Pulmonary artery endothelial cell (primary cell): ENCODE data around the gene CHMP4B. TPM values are rescaled to one million over a fixed set of nuclear protein-coding genes. Genes with fewer than 3 reads are reported as not detected.

ENCODE experiments used
- DNase-seq: peaks from one replicate; pipeline ENCODE4 v3.0.0-alpha.2; 2011; ENCODE audit warnings: low read depth, low spot score
- total RNA-seq: library from RNA; depleted of rRNA; stranded (reverse); fragments of >200 nt; gene quantifications from 2 replicates; pipeline ENCODE4 v1.2.3, GENCODE V29; 2014

Gene CHMP4B
- total RNA-seq, 1 donor from 2014 or later = 52.8 TPM

GRCh38 chr20:33894798-33895197 is 83.7 kb downstream of the CHMP4B start:
- DNase-seq = no peak

- no peak for DNase-seq
Measured at GRCh38 chr20:33896509-33896908, 85.4 kb downstream of the CHMP4B start.

GRCh38 chr20:33897313-33897912 is 86.3 kb downstream of the CHMP4B start:
- no peak for DNase-seq

- no peak for DNase-seq
Measured at GRCh38 chr20:33899106-33899505, 88.0 kb downstream of the CHMP4B start.

GRCh38 chr20:33900521-33901131 is 89.5 kb downstream of the CHMP4B start:
- DNase-seq = no peak

- DNase-seq = no peak
Measured at GRCh38 chr20:33901132-33901523, 90.0 kb downstream of the CHMP4B start.

- no peak for DNase-seq
Measured at GRCh38 chr20:33902011-33902410, 90.9 kb downstream of the CHMP4B start.

Other genes with a start within 250 kb of the CHMP4B start
- under 0.01 and 0.11 TPM in 2 replicates for gene C20orf144, start 149.0 kb upstream of the CHMP4B start, total RNA-seq
- 1.9 and 4.2 TPM in 2 replicates for gene ACTL10, start 144.4 kb upstream of the CHMP4B start, total RNA-seq
- 10.9 and 16.2 TPM in 2 replicates for gene NECAB3, start 136.9 kb upstream of the CHMP4B start, total RNA-seq
- 14.1 and 24.2 TPM in 2 replicates for gene E2F1, start 125.0 kb upstream of the CHMP4B start, total RNA-seq
- gene PXMP4, start 91.0 kb upstream of the CHMP4B start, total RNA-seq = 7.1 TPM in 2 replicates
- 0.86 and 1.1 TPM in 2 replicates for gene ZNF341, start 79.4 kb upstream of the CHMP4B start, total RNA-seq
- 81.2 and 90.6 TPM in 2 replicates for gene RALY, start 182.6 kb downstream of the CHMP4B start, total RNA-seq